Measurements from ENCODE around the gene SECTM1. TPM values are rescaled to one million over a fixed set of nuclear protein-coding genes. Genes with fewer than 3 reads are reported as not detected.

SECTM1 gene
- total and polyA plus RNA-seq, 9 of the 15 experiments (the other 6 are each of a cell fraction or from before 2014, with no cell fraction given): 0.11 to 0.46 (median 0.18) TPM; not detected in 6

DNA sequence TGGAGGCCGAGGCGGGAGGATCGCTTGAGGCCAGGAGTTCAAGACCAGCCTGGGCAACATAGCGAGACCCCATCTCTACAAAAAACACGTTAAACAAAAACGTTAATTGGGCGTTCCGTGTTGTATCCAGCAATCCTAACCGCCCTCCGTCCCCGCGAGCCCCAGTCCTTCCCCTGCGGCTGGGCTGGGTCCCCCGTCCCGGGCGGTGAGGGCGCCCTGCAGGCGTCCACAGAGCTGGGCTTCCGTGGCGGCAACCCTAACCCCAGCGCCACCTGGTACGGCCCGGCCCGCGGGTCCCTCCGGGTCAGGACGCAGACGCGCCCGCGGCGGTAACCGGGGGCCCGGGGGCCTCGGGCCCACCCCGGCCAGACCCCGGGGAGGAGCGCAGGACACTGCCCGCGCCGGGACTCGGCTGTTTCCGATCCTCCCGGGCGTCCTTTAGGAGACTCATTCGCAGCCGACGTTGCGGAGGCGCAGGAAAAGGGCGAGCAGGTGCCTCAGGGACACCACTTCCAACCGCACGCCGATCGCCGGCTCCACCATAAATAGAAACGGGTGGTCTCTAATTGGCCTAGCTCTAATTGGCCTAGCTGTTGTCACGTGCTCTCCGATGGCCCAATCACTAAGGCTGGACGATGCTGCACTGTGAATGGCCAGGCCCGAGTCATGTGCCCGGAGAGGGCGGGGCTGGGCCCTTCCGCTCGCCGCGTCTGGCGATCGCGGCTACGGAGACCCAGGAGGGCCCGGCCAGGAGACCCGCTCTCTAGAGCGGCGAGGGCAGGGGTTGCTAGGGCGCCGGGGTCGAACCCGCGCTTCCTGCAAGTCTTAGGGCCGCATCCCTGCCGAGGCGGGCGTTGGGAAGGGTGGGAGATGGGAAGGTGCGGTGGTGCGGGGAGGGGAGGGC lies 41.1 kb downstream of the SECTM1 start (continued):
- TF ChIP-seq, protein P1, sequence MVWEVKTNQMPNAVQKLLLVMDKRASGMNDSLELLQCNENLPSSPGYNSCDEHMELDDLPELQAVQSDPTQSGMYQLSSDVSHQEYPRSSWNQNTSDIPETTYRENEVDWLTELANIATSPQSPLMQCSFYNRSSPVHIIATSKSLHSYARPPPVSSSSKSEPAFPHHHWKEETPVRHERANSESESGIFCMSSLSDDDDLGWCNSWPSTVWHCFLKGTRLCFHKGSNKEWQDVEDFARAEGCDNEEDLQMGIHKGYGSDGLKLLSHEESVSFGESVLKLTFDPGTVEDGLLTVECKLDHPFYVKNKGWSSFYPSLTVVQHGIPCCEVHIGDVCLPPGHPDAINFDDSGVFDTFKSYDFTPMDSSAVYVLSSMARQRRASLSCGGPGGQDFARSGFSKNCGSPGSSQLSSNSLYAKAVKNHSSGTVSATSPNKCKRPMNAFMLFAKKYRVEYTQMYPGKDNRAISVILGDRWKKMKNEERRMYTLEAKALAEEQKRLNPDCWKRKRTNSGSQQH (CRISPR knock-in tag; IDR thresholded peaks at IDR 0.05): peak; percentile 45; the same call in 1 of the 2 replicates
- TF ChIP-seq ZNF436 (CRISPR knock-in tag; IDR thresholded peaks at IDR 0.05): no peak
- peak; percentile 60 for TF ChIP-seq HMGN3 (IDR thresholded peaks at IDR 0.05; ENCODE audit: borderline replicate concordance, extremely low read depth, insufficient read length, low read depth, low read length)
- TF ChIP-seq CBX8 (IDR thresholded peaks at IDR 0.05; ENCODE audit: borderline replicate concordance, extremely low read depth, low read depth, low read length, poor library complexity, severe bottlenecking): no peak
- no peak for TF ChIP-seq HSF4 (CRISPR knock-in tag; IDR thresholded peaks at IDR 0.05; ENCODE audit: borderline replicate concordance)
- no peak for TF ChIP-seq ESRRB (CRISPR knock-in tag; IDR thresholded peaks at IDR 0.05; ENCODE audit: borderline replicate concordance)
- no peak for TF ChIP-seq PPARD (CRISPR knock-in tag; IDR thresholded peaks at IDR 0.05)
- no peak for TF ChIP-seq ZNF785 (CRISPR knock-in tag; IDR thresholded peaks at IDR 0.05)
- TF ChIP-seq KDM2B (CRISPR knock-in tag; IDR thresholded peaks at IDR 0.05): peak; percentile 30
- TF ChIP-seq TBP (optimal IDR thresholded peaks at IDR 0.05; ENCODE audit: low read depth, low read length): peak; percentile 98
- TF ChIP-seq, protein P2, sequence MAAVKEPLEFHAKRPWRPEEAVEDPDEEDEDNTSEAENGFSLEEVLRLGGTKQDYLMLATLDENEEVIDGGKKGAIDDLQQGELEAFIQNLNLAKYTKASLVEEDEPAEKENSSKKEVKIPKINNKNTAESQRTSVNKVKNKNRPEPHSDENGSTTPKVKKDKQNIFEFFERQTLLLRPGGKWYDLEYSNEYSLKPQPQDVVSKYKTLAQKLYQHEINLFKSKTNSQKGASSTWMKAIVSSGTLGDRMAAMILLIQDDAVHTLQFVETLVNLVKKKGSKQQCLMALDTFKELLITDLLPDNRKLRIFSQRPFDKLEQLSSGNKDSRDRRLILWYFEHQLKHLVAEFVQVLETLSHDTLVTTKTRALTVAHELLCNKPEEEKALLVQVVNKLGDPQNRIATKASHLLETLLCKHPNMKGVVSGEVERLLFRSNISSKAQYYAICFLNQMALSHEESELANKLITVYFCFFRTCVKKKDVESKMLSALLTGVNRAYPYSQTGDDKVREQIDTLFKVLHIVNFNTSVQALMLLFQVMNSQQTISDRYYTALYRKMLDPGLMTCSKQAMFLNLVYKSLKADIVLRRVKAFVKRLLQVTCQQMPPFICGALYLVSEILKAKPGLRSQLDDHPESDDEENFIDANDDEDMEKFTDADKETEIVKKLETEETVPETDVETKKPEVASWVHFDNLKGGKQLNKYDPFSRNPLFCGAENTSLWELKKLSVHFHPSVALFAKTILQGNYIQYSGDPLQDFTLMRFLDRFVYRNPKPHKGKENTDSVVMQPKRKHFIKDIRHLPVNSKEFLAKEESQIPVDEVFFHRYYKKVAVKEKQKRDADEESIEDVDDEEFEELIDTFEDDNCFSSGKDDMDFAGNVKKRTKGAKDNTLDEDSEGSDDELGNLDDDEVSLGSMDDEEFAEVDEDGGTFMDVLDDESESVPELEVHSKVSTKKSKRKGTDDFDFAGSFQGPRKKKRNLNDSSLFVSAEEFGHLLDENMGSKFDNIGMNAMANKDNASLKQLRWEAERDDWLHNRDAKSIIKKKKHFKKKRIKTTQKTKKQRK (IDR thresholded peaks at IDR 0.05; ENCODE audit: borderline replicate concordance, low read depth, low read length): no peak
- TF ChIP-seq TBL1XR1 (IDR thresholded peaks at IDR 0.05; ENCODE audit: low read length in 2 of 2): peak in 1 of 2 experiments; percentile 37; a peak in 1 of 4 replicates
- no peak for TF ChIP-seq ELF2 (CRISPR knock-in tag; IDR thresholded peaks at IDR 0.05)
- TF ChIP-seq CCAR2 (IDR thresholded peaks at IDR 0.05; ENCODE audit: low read depth, low read length): no peak
- peak; percentile 57; the same call in 1 of the 2 replicates for TF ChIP-seq NFIC (IDR thresholded peaks at IDR 0.05)
- TF ChIP-seq E4F1 (CRISPR knock-in tag; IDR thresholded peaks at IDR 0.05; ENCODE audit: borderline replicate concordance): no peak
- TF ChIP-seq ZNF586 (CRISPR knock-in tag; conservative IDR thresholded peaks at IDR 0.05): no peak
- peak; percentile 75; the same call in 1 of the 2 replicates for TF ChIP-seq ATF7 (IDR thresholded peaks at IDR 0.05)
- no peak for TF ChIP-seq NEUROD1 (IDR thresholded peaks at IDR 0.05; ENCODE audit: borderline replicate concordance, low read depth, low read length, partially characterized antibody)
- no peak for TF ChIP-seq MED1 (CRISPR knock-in tag; IDR thresholded peaks at IDR 0.05; ENCODE audit: borderline replicate concordance)
